ENCODE measurements around the gene CDH13. TPM values are rescaled to one million over a fixed set of nuclear protein-coding genes. Genes with fewer than 3 reads are reported as not detected.

Gene CDH13
- total and polyA plus RNA-seq, 2 experiments from 2014 or later: 2.9 to 4.8 TPM

DNA sequence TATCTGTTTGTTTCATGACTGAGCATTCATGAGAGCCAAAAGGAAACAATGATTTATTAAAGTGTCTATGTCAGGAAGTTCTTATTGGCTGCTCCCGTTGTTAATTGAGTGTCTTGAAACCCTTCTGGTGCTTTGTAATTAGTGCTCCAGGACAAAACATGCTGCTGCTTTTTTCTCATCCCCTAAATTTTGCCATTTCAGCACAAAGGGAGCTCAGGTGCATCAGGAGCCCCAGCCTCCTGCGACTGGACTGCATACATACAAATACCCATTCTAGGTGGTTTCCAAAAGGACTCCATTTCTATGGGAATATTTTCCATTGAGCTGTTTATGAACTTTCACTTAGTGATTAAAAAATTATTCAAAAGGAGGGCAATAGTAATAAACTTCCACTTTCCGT is 354.0 kb downstream of the CDH13 start:
- Histone ChIP-seq H3K4me3 (no peak overlapping the region), H3K27me3 (no peaks in the 10 kb centered on the region)
- TF ChIP-seq, protein P1, sequence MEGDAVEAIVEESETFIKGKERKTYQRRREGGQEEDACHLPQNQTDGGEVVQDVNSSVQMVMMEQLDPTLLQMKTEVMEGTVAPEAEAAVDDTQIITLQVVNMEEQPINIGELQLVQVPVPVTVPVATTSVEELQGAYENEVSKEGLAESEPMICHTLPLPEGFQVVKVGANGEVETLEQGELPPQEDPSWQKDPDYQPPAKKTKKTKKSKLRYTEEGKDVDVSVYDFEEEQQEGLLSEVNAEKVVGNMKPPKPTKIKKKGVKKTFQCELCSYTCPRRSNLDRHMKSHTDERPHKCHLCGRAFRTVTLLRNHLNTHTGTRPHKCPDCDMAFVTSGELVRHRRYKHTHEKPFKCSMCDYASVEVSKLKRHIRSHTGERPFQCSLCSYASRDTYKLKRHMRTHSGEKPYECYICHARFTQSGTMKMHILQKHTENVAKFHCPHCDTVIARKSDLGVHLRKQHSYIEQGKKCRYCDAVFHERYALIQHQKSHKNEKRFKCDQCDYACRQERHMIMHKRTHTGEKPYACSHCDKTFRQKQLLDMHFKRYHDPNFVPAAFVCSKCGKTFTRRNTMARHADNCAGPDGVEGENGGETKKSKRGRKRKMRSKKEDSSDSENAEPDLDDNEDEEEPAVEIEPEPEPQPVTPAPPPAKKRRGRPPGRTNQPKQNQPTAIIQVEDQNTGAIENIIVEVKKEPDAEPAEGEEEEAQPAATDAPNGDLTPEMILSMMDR (IDR thresholded peaks at IDR 0.05; ENCODE audit: low read depth, low read length): no peak

DNA sequence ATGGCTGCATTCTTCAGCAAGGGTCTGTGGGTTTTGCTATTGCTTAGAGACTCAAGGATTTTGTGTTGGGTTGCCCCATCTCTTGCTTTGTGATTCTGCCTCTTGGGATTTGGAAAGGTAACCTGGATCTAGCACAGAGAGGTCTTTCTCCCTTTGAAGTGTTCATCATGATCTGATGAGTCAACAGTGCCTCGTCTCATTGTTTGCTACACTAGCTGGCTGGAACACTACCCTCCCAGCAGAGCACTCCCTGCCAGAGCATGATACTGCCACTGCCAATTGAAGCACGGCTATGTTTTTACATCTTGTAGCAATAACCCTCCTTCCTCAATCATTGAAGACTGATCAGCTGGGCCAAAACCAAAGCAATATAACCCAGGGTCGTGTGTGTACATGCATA is 361.0 kb downstream of the CDH13 start:
- H3K27ac ChIP-seq: no peak overlapping the region
- TF ChIP-seq, protein P1 (IDR thresholded peaks at IDR 0.05; ENCODE audit: low read depth, low read length): no peak
- H3K4me3 ChIP-seq: no peak overlapping the region
- no peaks in the 10 kb centered on the region for H3K4me1 ChIP-seq (ENCODE audit: low read depth)
- H3K27me3 ChIP-seq: no peaks in the 10 kb centered on the region
- no peaks in the 10 kb centered on the region for H3K9me3 ChIP-seq (ENCODE audit: low read depth)
- H3K36me3 ChIP-seq: no peaks in the 10 kb centered on the region
- DNase-seq (ENCODE audit: low read depth in 1 of 2, low spot score in 1 of 2): no peak

More for the DNA sequence above, 354.0 kb downstream of the CDH13 start:
- no peaks in the 10 kb centered on the region for H3K4me1 ChIP-seq (ENCODE audit: low read depth)
- H3K27ac ChIP-seq: no peak overlapping the region
- no peaks in the 10 kb centered on the region for H3K9me3 ChIP-seq (ENCODE audit: low read depth)
- DNase-seq (ENCODE audit: low read depth in 1 of 2, low spot score in 1 of 2): no peak
- no peaks in the 10 kb centered on the region for H3K36me3 ChIP-seq

DNA sequence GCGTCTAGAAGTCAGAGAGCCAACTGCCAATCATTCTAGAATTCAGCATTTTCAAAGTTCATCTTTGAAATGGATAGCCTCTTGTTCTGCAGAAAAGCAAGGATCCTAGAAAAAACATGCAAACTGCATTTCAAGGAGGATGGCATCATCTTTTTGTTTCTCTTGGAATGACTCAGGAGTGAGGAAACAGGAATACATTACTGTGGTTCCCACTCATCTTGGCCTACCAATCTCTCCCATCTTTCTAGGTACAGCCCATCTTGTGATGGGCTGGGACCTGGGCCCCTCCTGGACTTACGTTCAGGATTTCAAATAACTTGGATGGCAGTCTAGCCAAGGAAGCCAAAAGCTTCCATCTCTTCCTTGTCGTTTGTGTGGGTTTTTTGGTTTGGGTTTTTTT is 363.4 kb downstream of the CDH13 start:
- Histone ChIP-seq H3K4me3 (no peak overlapping the region), H3K4me1 (ENCODE audit: low read depth) (no peaks in the 10 kb centered on the region), H3K36me3 (no peaks in the 10 kb centered on the region), H3K27ac (no peak overlapping the region), H3K9me3 (ENCODE audit: low read depth) (no peaks in the 10 kb centered on the region), H3K27me3 (no peaks in the 10 kb centered on the region)
- TF ChIP-seq, protein P1 (IDR thresholded peaks at IDR 0.05; ENCODE audit: low read depth, low read length): no peak
- peak in 1 of 2 donors; percentile 32 for DNase-seq (ENCODE audit: low read depth in 1 of 2, low spot score in 1 of 2)

DNA sequence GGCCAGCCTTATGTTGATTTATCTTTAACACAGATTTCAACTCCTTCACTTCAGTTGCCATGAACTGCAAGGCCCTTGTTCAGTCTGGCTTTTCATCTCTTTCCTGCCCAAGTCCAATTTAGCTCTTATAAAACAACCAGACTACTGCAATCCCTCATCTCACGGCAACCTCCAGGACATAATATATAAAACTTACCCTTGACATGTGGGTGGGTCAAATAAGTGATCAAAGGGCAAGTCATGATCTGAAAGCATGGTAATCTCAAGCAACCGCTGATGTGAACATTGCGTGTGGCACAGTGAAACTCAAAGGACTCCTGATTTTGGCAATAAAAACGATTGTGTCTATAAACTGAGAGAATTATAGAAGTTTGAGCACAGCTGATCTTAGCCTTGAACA is 364.6 kb downstream of the CDH13 start:
- TF ChIP-seq, protein P1 (IDR thresholded peaks at IDR 0.05; ENCODE audit: low read depth, low read length): no peak
- Histone ChIP-seq H3K9me3 (ENCODE audit: low read depth) (no peaks in the 10 kb centered on the region), H3K27ac (no peak overlapping the region), H3K4me3 (no peak overlapping the region), H3K27me3 (no peaks in the 10 kb centered on the region), H3K4me1 (ENCODE audit: low read depth) (no peaks in the 10 kb centered on the region), H3K36me3 (no peaks in the 10 kb centered on the region)
- no peak for DNase-seq (ENCODE audit: low read depth in 1 of 2, low spot score in 1 of 2)

DNA sequence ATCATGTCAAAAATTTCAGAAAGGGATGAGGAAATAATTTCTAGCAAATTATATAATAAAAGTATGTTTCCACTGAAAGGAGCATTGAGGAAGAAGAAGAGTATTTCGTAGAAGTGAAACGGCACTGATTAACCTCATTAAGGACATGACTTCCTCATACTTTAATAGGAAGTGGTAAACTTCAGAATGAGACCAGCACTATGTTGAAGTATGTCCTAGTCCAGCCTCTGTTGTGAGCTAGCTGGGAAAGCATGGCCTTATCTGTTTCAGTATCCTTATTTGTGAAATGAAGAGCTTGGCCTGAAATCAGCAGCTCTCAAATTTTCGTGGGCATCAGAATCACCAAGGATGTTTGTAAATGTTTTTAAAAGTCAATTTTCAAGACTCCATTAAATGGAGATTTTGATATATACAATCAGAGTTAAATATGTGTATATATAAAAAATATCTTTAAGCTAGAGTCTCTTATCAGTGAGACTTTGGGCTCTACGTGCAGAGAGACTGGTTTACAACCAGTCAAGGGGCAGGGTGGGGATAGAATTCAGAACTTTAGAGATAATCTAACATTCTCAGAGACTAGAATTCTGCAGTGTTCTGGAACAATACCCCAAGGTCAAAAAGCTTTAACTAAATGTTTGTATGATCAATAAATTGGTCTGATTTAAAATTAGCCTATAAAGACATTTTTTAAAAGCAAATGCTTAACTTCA is 365.4 kb downstream of the CDH13 start:
- Histone ChIP-seq H3K4me3 (no peak overlapping the region), H3K27ac (no peak overlapping the region), H3K9me3 (ENCODE audit: low read depth) (no peaks in the 10 kb centered on the region), H3K4me1 (ENCODE audit: low read depth) (no peaks in the 10 kb centered on the region), H3K27me3 (no peaks in the 10 kb centered on the region), H3K36me3 (no peaks in the 10 kb centered on the region)
- TF ChIP-seq, protein P1 (IDR thresholded peaks at IDR 0.05; ENCODE audit: low read depth, low read length): no peak
- DNase-seq (ENCODE audit: low read depth in 1 of 2, low spot score in 1 of 2): no peak

Data from cardiac muscle cell (in vitro differentiated cells and primary cell).